Measurements from ENCODE around the gene ATOSB. TPM values are rescaled to one million over a fixed set of nuclear protein-coding genes. Genes with fewer than 3 reads are reported as not detected.

ATOSB gene
- total RNA-seq, 8 experiments from 2014 or later: 16.1 to 39.3 (median 23.2) TPM

- Histone ChIP-seq H3K4me1 (replicated peaks in 1 of 2) (peaks cover 27% of the 10 kb centered on the region in 2 donors), H3K4me3 (no peak overlapping the region), H3K27ac (no peak overlapping the region)
- in situ Hi-C loops (cut with MboI; ENCODE audit: low pct_unique_long_range_greater_than_20kb in 2 of 9, low sequenced_read_pairs in 9 of 9, unreplicated experiment in 9 of 9): no loop called here
- ATAC-seq (replicated peaks in 6 of 8): no peak
- 80 to 100% (median 90%) methylated on average over 1 to 3 of the region's 6 CpGs; no CpG with 5 or more reads in 5 of the 10 experiments for WGBS, 10 experiments
These were observed 41.5 kb downstream of the ATOSB start for GRCh38 chr9:35074141-35074540.

- peaks cover 20 to 22% of the 10 kb centered on the region in 2 donors for H3K4me1 ChIP-seq (replicated peaks in 1 of 2)
- 100% methylated on average over 2 of the region's 2 CpGs; no CpG with 5 or more reads in 7 of the 10 experiments for WGBS, 10 experiments
- peak overlapping the region in 3 of 5 donors; percentile 18 to 82 (median 22) for H3K4me3 ChIP-seq
- peak overlapping the region; percentile 84 to 91 for H3K27ac ChIP-seq
- no peak for ATAC-seq (replicated peaks in 6 of 8)
- in situ Hi-C loops (cut with MboI; ENCODE audit: low pct_unique_long_range_greater_than_20kb in 2 of 9, low sequenced_read_pairs in 9 of 9, unreplicated experiment in 9 of 9): no loop called here
These were observed 42.4 kb downstream of the ATOSB start for GRCh38 chr9:35073279-35073612.

GRCh38 chr9:35072461-35073278 is 43.0 kb downstream of the ATOSB start, which contains the start of gene VCP:
Gene VCP (minus strand): TSS chr9:35072625. CDS start chr9:35072353, 272 bp downstream.
- Histone ChIP-seq H3K4me3 (peak within 1 kb of the TSS; percentile 78 to 90 (median 84)), H3K27ac (peak within 1 kb of the TSS; percentile 95 to 97), H3K4me1 (replicated peaks in 1 of 2) (peaks cover 19 to 20% of the 10 kb centered on the region in 2 donors)
- 0 to 66% (median 12%) methylated on average over 3 to 35 of the region's 54 CpGs; no CpG with 5 or more reads in 3 of the 10 experiments for WGBS, 10 experiments
- in situ Hi-C loops (cut with MboI; ENCODE audit: low pct_unique_long_range_greater_than_20kb in 2 of 9, low sequenced_read_pairs in 9 of 9, unreplicated experiment in 9 of 9): no loop called here
- ATAC-seq (replicated peaks in 6 of 8): peak; percentile 84 to 95 (median 91)

- peak; percentile 55 to 74 (median 64) for ATAC-seq (replicated peaks in 6 of 8)
- WGBS, 10 experiments: 0 to 1% (median 0%) methylated on average over 5 to 27 of the region's 79 CpGs; no CpG with 5 or more reads in 3 of the 10 experiments
- H3K4me1 ChIP-seq (replicated peaks in 1 of 2): peaks cover 19 to 20% of the 10 kb centered on the region in 2 donors
- H3K4me3 ChIP-seq: peak overlapping the region; percentile 78 to 90 (median 84)
- peak overlapping the region; percentile 95 to 97 for H3K27ac ChIP-seq
- in situ Hi-C loops (cut with MboI; ENCODE audit: low pct_unique_long_range_greater_than_20kb in 2 of 9, low sequenced_read_pairs in 9 of 9, unreplicated experiment in 9 of 9): no loop called here
These were observed 43.7 kb downstream of the ATOSB start for GRCh38 chr9:35071814-35072460.

DNA sequence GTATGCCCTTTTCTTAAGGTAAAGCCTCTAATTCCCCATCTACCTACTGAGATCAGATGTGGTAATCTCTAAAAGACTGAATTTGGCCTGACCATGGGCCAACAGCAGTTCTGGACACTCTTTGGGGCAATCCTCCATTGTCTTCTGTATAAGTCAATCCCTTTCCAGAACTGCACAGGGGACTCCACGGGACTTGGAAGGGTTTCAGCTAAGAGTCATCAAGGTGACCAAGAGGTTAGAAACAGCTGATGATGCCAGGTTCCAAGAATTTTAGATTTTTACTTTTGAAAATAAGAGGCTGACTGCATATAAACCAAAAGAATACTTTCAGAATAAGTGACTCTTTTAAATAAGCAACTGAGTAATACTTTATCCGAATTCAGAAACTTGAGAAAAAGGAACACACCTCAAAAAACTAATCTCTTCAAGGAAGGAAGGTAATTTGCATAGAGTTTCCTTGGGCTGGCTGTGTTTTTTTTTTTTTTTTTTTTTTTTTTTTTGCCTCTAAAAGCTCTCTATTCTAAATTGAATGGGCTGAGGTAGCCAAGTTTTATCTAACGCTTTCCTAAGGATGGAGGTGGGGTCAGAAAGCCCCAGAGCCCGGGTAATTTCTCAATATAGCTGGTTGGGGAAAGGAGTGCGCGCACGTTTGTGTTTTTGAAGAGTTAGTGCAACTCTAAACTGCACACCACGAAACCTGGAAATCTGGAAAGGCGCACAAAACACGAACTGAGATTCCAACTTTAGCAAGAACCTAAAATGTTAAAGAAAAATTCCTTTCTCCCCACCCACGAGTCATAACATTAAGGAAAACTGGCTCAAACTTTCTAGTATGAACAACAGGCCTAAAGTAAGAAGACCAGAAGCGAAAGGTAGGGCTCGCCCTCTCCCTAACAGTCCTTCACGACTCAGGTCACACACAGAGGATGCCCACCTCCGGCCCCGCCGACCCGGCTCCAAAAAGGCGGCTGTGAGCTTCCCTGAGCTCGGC is 44.5 kb downstream of the ATOSB start:
- peaks cover 19 to 20% of the 10 kb centered on the region in 2 donors for H3K4me1 ChIP-seq (replicated peaks in 1 of 2)
- peak overlapping the region; percentile 95 to 97 for H3K27ac ChIP-seq
- in situ Hi-C loops (cut with MboI; ENCODE audit: low pct_unique_long_range_greater_than_20kb in 2 of 9, low sequenced_read_pairs in 9 of 9, unreplicated experiment in 9 of 9): no loop called here
- 0 to 14% (median 3%) methylated on average over 1 to 13 of the region's 20 CpGs for WGBS, 10 experiments
- H3K4me3 ChIP-seq: peak overlapping the region; percentile 78 to 90 (median 84)
- ATAC-seq (replicated peaks in 6 of 8): no peak

- peaks cover 19 to 20% of the 10 kb centered on the region in 2 donors for H3K4me1 ChIP-seq (replicated peaks in 1 of 2)
- no peak overlapping the region for H3K4me3 ChIP-seq
These were observed 46.6 kb downstream of the ATOSB start for GRCh38 chr9:35069020-35069419.

GRCh38 chr9:35067056-35067455 is 48.6 kb downstream of the ATOSB start:
- WGBS, 10 experiments: 75 to 100% (median 86%) methylated on average over 1 of the region's 1 CpG; no CpG with 5 or more reads in 5 of the 10 experiments
- Histone ChIP-seq H3K4me3 (no peak overlapping the region), H3K27ac (no peak overlapping the region), H3K4me1 (replicated peaks in 1 of 2) (peaks cover 14 to 16% of the 10 kb centered on the region in 2 donors)
- in situ Hi-C loops (cut with MboI; ENCODE audit: low pct_unique_long_range_greater_than_20kb in 2 of 9, low sequenced_read_pairs in 9 of 9, unreplicated experiment in 9 of 9): no loop called here
- no peak for ATAC-seq (replicated peaks in 6 of 8)

More at GRCh38 chr9:35069020-35069419, 46.6 kb downstream of the ATOSB start:
- 44 to 100% (median 81%) methylated on average over 1 to 3 of the region's 4 CpGs for WGBS, 10 experiments
- no peak overlapping the region for H3K27ac ChIP-seq
- in situ Hi-C loops (cut with MboI; ENCODE audit: low pct_unique_long_range_greater_than_20kb in 2 of 9, low sequenced_read_pairs in 9 of 9, unreplicated experiment in 9 of 9): no loop called here
- ATAC-seq (replicated peaks in 6 of 8): no peak

- Histone ChIP-seq H3K4me3 (no peak overlapping the region), H3K27ac (no peak overlapping the region), H3K4me1 (replicated peaks in 1 of 2) (no peaks in the 10 kb centered on the region)
- in situ Hi-C loops (cut with MboI; ENCODE audit: low pct_unique_long_range_greater_than_20kb in 2 of 9, low sequenced_read_pairs in 9 of 9, unreplicated experiment in 9 of 9): no loop called here
- WGBS, 10 experiments: 40 to 100% (median 93%) methylated on average over 1 to 5 of the region's 11 CpGs; no CpG with 5 or more reads in 1 of the 10 experiments
- ATAC-seq (replicated peaks in 6 of 8): no peak
These were observed 55.0 kb downstream of the ATOSB start for GRCh38 chr9:35060548-35061207.

DNA sequence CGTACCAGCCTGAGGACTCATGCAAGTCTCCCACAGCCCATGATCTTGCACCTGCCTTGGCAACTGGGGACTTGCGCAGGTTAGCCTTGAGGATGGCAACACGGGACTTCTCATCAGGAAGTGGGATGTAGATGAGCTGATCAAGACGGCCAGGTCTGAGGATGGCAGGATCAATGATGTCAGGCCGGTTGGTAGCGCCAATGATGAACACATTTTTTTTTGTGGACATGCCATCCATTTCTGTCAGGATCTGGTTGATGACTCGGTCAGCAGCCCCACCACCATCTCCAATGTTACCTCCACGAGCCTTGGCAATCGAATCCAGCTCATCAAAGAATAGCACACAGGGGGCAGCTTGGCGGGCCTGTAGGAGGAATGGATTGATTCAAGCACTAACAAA is 56.2 kb downstream of the ATOSB start:
- 80 to 100% (median 94%) methylated on average over 2 to 6 of the region's 10 CpGs; no CpG with 5 or more reads in 4 of the 10 experiments for WGBS, 10 experiments
- no peak for ATAC-seq (replicated peaks in 6 of 8)
- in situ Hi-C loops (cut with MboI; ENCODE audit: low pct_unique_long_range_greater_than_20kb in 2 of 9, low sequenced_read_pairs in 9 of 9, unreplicated experiment in 9 of 9): no loop called here
- H3K4me1 ChIP-seq (replicated peaks in 1 of 2): no peaks in the 10 kb centered on the region
- H3K27ac ChIP-seq: no peak overlapping the region
- no peak overlapping the region for H3K4me3 ChIP-seq

GRCh38 chr9:35057271-35057620 is 58.4 kb downstream of the ATOSB start:
- ATAC-seq (replicated peaks in 6 of 8): no peak
- H3K27ac ChIP-seq: no peak overlapping the region
- in situ Hi-C loops (cut with MboI; ENCODE audit: low pct_unique_long_range_greater_than_20kb in 2 of 9, low sequenced_read_pairs in 9 of 9, unreplicated experiment in 9 of 9): no loop called here
- H3K4me3 ChIP-seq: no peak overlapping the region
- 93 to 100% (median 96%) methylated on average over 1 to 8 of the region's 8 CpGs; no CpG with 5 or more reads in 3 of the 10 experiments for WGBS, 10 experiments
- H3K4me1 ChIP-seq (replicated peaks in 1 of 2): no peaks in the 10 kb centered on the region

DNA sequence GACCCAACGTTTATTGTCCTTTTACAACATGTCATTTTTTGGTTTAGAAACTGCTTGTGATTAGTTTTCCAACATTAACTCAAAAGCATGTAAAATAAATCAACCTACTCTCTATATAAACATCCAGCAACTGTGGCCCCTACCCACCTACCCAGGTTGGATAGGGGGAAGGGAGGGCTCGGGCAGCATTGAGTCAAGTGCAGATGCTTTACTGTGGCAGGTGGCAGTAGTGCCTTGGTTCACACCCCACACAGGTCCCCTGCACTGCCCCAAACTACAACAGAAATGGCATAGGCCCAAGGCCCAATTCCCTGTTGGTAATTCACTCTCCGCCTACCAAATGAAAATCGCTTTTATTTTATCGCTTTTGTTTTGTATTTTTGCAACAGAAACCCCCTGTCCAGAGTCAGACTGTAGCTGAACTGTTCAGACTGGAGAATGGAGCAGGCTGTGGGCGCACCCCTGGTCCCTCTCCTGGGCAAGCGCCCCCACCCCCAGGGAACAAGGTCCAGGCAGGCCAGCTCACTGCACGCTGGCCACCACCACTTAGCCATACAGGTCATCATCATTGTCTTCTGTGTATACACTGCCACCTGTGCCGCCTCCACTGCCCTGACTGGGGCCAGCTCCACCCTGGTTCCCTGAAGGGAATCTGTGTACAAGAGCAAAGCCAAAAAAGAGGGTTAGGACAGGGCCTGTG is 58.9 kb downstream of the ATOSB start:
- Histone ChIP-seq H3K27ac (no peak overlapping the region), H3K4me1 (replicated peaks in 1 of 2) (no peaks in the 10 kb centered on the region), H3K4me3 (no peak overlapping the region)
- 60 to 100% (median 95%) methylated on average over 1 to 7 of the region's 9 CpGs; no CpG with 5 or more reads in 2 of the 10 experiments for WGBS, 10 experiments
- in situ Hi-C loops (cut with MboI; ENCODE audit: low pct_unique_long_range_greater_than_20kb in 2 of 9, low sequenced_read_pairs in 9 of 9, unreplicated experiment in 9 of 9): no loop called here
- ATAC-seq (replicated peaks in 6 of 8): peak in 4 of 8 experiments; percentile 10 to 46 (median 27)

All from motor neuron (in vitro differentiated cells).